CD4-positive, alpha-beta T cell treated with Interferon gamma for 1 hour (primary cell): ENCODE data around the gene ZDHHC4.

Source experiments
- DNase-seq: peaks from one replicate; pipeline ENCODE4 v3.0.0-alpha.2; 2020

The ZDHHC4 gene

GRCh38 chr7:6577369-6578113 lies at the start of gene ZDHHC4:
Gene ZDHHC4, plus strand, starts transcription at chr7:6577454. Its CDS starts 3,108 bp downstream, at chr7:6580562.
- peak; percentile 91 for DNase-seq

DNA sequence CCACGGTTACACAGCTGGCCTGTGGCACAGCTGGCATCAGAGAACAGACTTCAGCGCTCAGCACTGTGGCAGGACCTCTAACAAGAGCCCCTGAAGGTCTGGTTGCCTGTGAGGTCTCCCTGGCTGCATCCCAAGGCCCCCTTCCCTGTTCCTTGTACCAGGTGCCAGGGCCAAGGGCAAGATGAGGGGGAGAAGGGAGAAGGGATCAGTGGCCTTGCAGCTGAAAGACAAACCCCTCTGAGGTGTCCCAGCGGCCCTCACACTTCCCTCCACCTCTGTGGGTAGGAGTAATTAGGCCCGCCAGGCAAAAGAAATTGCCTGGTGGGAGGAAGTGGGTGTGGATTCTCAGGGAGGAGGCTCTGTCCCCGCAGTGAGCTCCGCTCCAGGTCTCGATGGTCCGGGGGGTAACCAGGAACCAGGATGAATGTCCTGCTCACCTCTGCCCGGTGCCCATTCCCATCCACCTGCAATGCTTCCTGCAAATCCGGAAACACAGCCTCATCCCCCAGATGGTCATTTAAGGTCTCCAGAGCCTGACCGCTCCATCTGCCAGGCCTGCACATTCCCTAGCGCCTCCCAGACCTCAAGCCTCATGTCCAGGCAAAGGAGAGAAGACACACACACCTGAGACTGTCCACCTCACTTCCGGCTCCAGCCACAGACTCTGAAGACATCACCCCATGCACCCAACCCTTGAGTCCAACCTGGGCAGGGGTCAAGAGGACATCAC lies 48.7 kb upstream of the ZDHHC4 start:
- DNase-seq: no peak

- DNase-seq: no peak
These were observed 47.6 kb upstream of the ZDHHC4 start for GRCh38 chr7:6529643-6530042.

GRCh38 chr7:6530626-6531491 lies 46.4 kb upstream of the ZDHHC4 start:
- peak; percentile 71 for DNase-seq

DNA sequence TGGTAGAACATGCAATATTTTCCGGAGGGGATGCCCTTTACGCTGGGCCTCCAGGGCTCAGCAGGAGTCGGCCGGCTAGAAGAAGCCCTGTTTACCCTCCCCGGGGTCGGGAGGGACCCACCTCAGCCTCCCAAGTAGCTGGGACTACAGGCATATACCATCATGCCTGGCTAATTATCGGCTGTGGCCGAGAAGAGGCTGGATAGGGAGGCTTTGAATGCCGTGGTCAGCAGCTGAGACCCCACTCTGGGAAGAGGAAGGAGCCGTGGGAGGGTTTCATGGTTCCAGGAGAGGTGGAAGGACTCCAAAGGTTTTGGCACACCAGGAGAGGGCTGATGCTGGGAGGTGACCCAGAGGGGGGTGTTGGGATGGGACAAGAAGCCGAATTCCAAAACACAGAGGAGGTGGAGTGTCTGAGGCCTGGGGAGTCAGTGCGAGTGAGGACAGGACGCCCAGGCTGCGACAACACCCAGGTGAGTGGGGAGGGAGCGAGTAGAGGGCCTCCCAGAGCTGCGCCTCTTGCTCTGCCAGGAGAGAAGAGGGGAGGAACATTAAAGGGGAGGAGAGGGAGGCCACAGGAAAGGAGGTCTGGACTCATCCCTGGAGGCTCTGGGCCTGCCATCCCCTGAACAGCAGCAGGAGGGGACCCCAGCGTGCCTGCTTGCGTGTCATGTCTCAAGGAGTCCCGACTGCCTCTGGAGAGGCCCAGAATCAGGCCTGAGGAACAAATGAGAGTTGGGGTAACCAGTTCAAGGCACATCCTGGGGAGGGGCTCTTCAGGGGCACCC lies 45.6 kb upstream of the ZDHHC4 start:
- DNase-seq: no peak

DNA sequence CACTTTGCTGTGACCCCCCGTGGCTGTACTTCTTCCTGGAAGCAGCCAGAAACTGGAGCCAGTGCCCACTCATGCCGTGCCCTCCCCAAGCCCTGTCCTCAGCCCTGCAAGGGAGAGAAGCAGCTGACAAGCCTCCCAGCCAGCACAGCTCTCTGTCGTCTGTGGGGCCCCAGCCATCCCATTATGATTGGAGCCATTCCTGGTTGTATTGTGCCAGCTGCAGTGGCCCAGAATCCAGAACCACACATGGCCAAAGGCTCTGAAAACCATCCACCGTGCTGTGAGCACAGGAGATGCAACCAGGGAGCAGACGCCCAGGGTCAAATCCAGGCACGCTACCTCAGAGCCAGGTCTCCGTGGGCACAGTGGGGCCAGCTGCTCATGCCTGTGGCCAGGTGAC lies 44.7 kb upstream of the ZDHHC4 start:
- DNase-seq: no peak

GRCh38 chr7:6533893-6534495 lies 43.3 kb upstream of the ZDHHC4 start:
- DNase-seq: no peak

DNA sequence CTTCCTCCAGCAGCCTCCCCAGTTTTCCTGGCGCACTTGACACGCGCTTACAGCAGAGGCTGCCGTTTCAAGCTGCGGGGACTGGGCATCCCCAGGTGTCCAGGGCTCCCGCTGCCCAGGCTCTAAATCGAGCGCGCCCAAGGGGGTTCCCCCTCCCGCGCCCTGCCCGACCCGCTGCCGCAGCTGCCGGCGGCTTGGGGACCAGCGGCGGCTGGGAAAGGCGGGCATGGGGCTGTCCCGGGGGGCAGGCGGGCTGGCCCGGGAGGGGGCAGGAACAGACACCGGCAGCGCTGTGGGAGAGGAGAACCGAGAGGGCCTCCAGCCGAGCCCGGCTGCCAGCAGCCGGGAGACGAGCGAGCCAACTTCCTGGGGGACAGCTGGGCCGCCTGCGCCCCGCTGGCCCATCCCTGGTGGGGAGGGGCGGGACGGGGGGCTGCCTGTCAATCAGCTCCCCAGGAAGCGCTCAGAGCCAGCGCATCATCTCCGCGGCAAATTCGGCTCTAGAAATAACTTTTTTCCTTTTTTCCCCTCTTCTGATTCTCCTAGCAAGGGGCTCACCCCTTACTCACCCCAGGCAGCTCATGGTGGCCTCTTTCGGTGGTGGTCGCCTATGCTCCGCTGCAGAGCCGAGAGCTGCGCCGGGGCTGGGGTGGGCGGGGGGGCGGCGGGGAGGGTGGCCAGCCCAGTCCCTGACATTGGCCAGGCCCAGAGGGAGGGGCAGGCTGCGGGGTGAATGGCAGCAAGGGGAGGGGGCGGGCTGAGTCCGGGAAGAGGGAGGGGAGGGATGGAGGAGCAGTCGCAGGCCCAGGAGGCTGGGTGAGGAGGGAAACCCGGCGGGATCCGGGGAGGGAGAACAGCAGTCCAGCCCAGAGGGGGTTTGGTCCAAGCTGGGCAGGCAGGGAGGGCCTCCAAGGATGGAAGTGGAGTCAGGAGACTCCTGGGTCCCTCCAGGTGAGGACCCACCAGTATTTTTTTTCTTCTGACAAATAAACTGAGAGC lies 40.7 kb upstream of the ZDHHC4 start:
- DNase-seq: no peak

DNA sequence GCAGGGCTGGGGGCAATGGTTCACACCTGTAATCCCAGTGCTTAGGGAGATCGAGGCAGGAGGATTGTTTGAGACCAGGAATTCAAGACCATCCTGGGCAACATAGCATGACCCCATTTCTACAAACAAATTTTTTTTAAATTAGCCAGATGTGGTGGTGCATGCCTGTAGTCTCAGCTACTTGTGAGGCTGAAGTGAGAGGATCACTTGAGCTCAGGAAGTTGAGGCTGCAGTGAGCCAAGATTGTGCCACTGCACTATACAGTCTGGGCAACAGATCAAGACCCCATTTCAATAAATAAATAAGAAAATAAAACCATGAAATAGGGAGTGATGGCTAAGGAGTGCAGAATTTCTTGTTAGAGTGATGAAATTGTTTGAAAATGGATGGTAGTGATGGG lies 34.9 kb upstream of the ZDHHC4 start:
- no peak for DNase-seq

DNA sequence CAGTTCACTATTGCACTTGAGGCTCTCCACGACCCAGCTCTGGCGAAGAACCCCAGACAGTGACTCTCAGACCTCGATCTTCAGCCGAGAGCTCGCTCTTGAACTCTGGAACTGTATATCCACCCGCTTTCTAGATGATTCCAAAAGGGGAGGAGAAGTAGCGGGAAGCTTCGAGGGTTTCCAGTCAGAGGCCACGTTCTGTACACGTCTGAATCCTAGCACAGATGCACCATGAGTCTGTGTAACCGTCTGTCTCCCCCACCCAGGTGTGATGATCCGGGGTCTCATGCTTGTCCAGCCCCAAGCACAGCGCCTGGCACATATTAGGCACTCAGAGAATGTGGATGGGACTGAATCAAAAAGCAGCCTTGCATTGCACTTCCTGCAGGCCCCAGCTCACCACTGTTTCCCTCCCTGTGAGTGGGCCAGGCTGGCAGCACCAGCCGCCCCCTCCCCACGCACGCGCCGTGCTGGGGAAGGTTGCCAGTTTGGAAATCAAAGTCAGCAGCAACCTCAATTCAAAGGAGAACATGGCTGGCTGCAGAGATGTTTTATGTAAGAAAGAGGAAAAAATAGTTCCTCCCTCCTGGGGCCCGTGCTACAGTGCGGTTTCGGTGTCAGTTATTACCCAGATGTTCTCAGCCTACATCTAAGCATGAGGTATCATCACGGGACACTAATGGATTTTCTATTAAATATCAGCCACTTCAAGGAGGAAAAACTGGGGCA lies 31.7 kb upstream of the ZDHHC4 start:
- DNase-seq: no peak

- no peak for DNase-seq
These were observed 30.6 kb upstream of the ZDHHC4 start for GRCh38 chr7:6546498-6547251.

DNA sequence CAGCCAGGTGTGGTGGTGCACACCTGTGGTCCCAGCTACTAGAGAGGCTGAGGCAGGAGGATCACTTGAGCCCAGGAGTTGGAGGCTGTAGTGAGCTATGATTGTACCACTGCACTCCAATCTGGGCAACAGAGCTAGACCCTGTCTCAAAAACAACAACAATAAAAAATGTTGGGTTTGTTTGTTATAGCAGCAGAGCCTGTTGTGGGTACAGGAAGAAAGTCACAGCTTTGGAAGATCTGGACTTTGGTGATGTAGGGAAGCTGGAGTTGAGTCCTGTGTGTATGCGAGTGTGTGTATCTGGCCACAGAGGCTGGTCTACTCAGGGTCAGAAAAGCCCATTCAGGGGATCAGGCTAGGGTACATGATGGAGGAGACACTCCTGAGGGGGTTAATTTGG lies 29.9 kb upstream of the ZDHHC4 start:
- DNase-seq: no peak

- DNase-seq: no peak
These were observed 26.2 kb upstream of the ZDHHC4 start, which contains the start of gene GRID2IP for GRCh38 chr7:6551016-6551511. Gene GRID2IP, minus strand, starts transcription at chr7:6551461. Its CDS starts 25 bp downstream, at chr7:6551436.

DNA sequence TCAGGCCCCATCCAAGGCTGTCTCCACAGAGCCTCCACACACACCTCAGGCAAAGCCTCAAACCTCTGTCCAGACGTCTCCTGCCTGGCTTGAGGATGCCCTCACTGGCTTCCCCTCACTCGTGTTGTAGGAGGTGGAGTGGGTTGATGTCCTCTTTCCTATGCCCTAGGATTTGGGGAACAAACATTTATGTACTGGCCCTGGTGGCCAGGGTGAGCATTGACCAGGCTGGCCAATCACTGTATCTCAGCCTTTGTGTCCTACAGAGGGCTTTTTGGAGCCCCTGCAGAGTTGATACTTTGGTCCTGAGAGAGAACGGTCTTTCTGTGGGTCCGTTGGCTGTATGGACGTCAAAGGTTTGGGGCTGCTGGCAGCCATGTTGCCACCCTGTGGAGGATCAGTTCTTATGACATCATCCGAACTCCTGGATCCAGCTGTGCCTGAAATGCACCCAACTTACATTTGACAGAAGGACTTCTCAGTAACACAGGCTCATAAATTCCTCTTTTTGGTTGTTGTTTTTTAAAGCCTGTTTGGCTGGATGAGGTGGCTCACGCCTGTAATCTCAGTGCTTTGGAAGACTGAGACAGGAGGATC lies 23.7 kb upstream of the ZDHHC4 start:
- no peak for DNase-seq

DNA sequence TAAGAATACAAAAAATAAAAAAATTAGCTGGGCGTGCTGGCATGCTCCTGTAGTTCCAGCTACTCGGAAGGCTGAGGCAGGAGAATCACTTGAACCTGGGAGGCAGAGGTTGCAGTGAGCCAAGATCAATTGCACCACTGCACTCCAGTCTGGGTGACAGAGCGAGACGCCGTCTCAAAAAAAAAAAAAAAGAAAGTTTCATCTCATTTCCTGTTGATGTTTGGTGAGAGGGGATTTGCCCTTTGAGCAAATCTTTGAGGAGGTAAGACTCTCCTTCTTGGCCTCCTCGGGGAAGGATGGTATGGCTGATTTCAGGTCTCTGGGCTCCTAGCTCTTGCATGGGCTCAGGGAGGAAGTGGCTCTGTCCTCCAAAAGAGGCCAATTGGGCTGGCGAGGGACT lies 22.4 kb upstream of the ZDHHC4 start:
- DNase-seq: no peak

DNA sequence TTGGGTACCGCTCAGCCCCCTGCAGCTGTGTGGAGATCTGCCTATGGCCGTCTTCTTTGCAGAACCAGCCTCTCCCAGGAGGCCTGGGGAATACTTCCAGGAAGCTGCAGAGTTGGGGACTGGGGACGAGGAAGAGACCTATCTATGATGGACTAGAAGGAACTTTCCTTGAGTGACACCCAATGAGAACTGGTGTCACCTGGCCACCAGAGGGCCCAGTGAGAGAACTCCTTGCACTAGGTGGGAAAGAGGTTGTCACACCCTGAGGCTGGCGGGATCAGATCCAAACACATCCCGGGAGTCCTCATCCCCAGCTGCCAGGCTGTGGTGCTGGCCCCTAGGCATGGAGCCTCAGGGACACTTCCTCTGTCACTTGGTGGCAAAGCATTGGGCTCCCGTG lies 21.1 kb upstream of the ZDHHC4 start:
- no peak for DNase-seq

GRCh38 chr7:6558837-6559236 lies 18.4 kb upstream of the ZDHHC4 start:
- peak; percentile 10 for DNase-seq

- DNase-seq: no peak
These were observed 17.4 kb upstream of the ZDHHC4 start for GRCh38 chr7:6559896-6560295.

GRCh38 chr7:6562106-6562505 lies 15.1 kb upstream of the ZDHHC4 start:
- DNase-seq: no peak
